Activated CD4-positive, alpha-beta T cell treated with anti-CD3 and anti-CD28 coated beads, Interleukin-10, Interleukin-2, amounts not matched to agents 100 ng/mL and 50 ng/mL, durations not matched to agents 16 hours and 8 hours (primary cell): ENCODE results near the gene CFDP1.

Experiments used
- DNase-seq: peaks from one replicate; pipeline ENCODE4 v3.0.0-alpha.2; 2020

CFDP1 gene

GRCh38 chr16:75402821-75403475 lies 30.4 kb downstream of the CFDP1 start:
- DNase-seq: peak; percentile 43

- no peak for DNase-seq
These were observed 31.0 kb downstream of the CFDP1 start for GRCh38 chr16:75402159-75402820.

- DNase-seq: no peak
These were observed 31.6 kb downstream of the CFDP1 start for GRCh38 chr16:75401691-75402090.

GRCh38 chr16:75398333-75398732 lies 35.0 kb downstream of the CFDP1 start:
- DNase-seq: no peak

- no peak for DNase-seq
These were observed 38.4 kb downstream of the CFDP1 start for GRCh38 chr16:75394941-75395340.

- no peak for DNase-seq
These were observed 40.4 kb downstream of the CFDP1 start for GRCh38 chr16:75392906-75393305.

- DNase-seq: no peak
These were observed 42.2 kb downstream of the CFDP1 start for GRCh38 chr16:75390926-75391653.

- DNase-seq: no peak
These were observed 44.1 kb downstream of the CFDP1 start for GRCh38 chr16:75389096-75389690.

- DNase-seq: no peak
These were observed 45.4 kb downstream of the CFDP1 start for GRCh38 chr16:75387951-75388350.

GRCh38 chr16:75385507-75386152 lies 47.7 kb downstream of the CFDP1 start:
- DNase-seq: peak; percentile 57

- DNase-seq: no peak
These were observed 50.2 kb downstream of the CFDP1 start for GRCh38 chr16:75383141-75383540.

- DNase-seq: no peak
These were observed 50.7 kb downstream of the CFDP1 start for GRCh38 chr16:75382611-75383010.

GRCh38 chr16:75380870-75381269 lies 52.4 kb downstream of the CFDP1 start:
- DNase-seq: no peak

GRCh38 chr16:75379911-75380847 lies 53.1 kb downstream of the CFDP1 start:
- peak; percentile 60 for DNase-seq

- DNase-seq: peak; percentile 76
These were observed 54.0 kb downstream of the CFDP1 start for GRCh38 chr16:75379339-75379738.

- no peak for DNase-seq
These were observed 54.7 kb downstream of the CFDP1 start for GRCh38 chr16:75378616-75379015.

- DNase-seq: peak; percentile 15
These were observed 55.4 kb downstream of the CFDP1 start for GRCh38 chr16:75377729-75378386.

GRCh38 chr16:75376475-75377161 lies 56.7 kb downstream of the CFDP1 start:
- DNase-seq: no peak

- no peak for DNase-seq
These were observed 58.9 kb downstream of the CFDP1 start for GRCh38 chr16:75374388-75374787.

GRCh38 chr16:75372236-75372856 lies 61.0 kb downstream of the CFDP1 start:
- DNase-seq: no peak
